Rectal smooth muscle tissue (tissue), 1 donor: Measurements from ENCODE around the gene C2CD3.
"Not testable (repeated sequence)": the region's sequence is repeated elsewhere in the genome, so short reads cannot be mapped to it uniquely, and the experiment has no call there.

Experiments used
- H3K27ac ChIP-seq: one replicate; pipeline ENCODE4 v1.7.0; 2013; ENCODE audit warnings: low read depth, low read length, inconsistent platforms
- H3K27me3 ChIP-seq: one replicate; pipeline ENCODE4 v1.7.0; 2013; ENCODE audit warnings: low read length; ENCODE audit not compliant: control insufficient read depth, insufficient read depth
- H3K36me3 ChIP-seq: one replicate; pipeline ENCODE4 v1.7.0; 2013; ENCODE audit warnings: low read length; ENCODE audit not compliant: control insufficient read depth, insufficient read depth
- H3K4me1 ChIP-seq: one replicate; pipeline ENCODE4 v1.7.0; 2013; ENCODE audit warnings: low read length; ENCODE audit not compliant: control insufficient read depth, insufficient read depth
- H3K4me3 ChIP-seq: one replicate; pipeline ENCODE4 v1.7.0; 2013; ENCODE audit warnings: low read length
- H3K9ac ChIP-seq: one replicate; pipeline ENCODE4 v1.7.0; 2013; ENCODE audit warnings: low read length

C2CD3 gene

DNA sequence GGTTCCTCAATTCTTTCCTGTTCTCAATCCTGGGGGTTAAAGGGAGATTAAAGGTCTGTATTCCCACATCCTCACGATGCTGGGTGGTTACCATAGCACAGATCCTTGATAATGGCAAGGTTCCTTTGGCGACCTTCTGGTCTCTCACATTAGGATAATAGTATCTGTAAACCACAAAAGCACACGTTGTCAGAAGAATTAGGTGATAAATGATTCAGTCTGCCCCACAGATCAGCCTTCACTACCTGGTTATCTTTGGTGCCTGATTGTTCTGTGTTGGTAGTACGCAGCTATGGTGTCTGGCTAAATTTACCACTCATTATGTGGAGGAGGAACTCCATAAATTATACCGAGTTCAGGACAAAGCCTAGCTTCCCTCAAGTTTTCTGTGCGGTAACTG is 78.4 kb downstream of the C2CD3 start:
- H3K4me1 ChIP-seq = no peaks in the 10 kb centered on the region
- no peak overlapping the region for H3K9ac ChIP-seq
- H3K27ac ChIP-seq = no peak overlapping the region
- no peaks in the 10 kb centered on the region for H3K27me3 ChIP-seq
- no peak overlapping the region for H3K4me3 ChIP-seq
- peaks cover 21% of the 10 kb centered on the region for H3K36me3 ChIP-seq

DNA sequence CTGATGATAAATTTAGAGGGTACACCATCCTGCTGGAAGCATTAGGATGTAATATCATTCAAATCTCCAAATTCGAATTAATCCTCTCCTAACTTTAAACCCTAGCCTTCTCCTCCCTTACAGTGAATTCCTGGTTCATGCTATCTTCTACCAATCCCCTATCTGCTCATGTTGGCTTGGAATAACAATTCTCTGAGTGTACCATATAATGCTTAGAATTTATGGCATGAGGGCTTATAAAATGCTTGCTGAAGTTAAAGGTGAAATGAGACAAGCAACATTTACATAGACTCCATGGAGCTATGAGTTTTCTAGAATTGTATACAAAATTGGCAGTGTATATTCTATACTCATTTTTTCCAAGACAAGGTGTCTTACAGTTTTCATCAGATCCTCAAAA is 79.3 kb downstream of the C2CD3 start:
- peaks cover 21% of the 10 kb centered on the region for H3K36me3 ChIP-seq
- H3K27me3 ChIP-seq = no peaks in the 10 kb centered on the region
- H3K9ac ChIP-seq = no peak overlapping the region
- H3K4me3 ChIP-seq = no peak overlapping the region
- no peak overlapping the region for H3K27ac ChIP-seq
- no peaks in the 10 kb centered on the region for H3K4me1 ChIP-seq

DNA sequence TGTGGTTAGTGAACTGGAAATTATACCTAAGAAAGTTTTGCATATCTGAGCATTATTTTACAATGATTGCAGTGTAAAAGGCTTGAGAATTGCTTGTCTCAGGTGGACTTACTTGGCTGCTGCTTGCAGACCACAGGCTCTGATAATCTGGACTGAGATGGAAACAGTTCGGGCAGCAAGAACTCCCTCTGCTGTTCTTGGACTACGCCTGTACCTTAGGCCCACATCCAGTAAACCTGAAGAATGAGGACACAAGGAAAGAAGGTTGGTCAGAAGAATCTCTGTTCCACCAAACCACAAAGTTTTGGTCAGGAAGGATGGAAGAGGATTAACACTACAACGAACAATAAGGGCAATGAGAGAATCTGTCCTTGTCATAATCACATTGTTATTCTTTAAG is 80.1 kb downstream of the C2CD3 start:
- Histone ChIP-seq H3K27me3 (no peaks in the 10 kb centered on the region), H3K4me3 (no peak overlapping the region), H3K27ac (no peak overlapping the region), H3K9ac (no peak overlapping the region), H3K4me1 (no peaks in the 10 kb centered on the region), H3K36me3 (peaks cover 24% of the 10 kb centered on the region)

DNA sequence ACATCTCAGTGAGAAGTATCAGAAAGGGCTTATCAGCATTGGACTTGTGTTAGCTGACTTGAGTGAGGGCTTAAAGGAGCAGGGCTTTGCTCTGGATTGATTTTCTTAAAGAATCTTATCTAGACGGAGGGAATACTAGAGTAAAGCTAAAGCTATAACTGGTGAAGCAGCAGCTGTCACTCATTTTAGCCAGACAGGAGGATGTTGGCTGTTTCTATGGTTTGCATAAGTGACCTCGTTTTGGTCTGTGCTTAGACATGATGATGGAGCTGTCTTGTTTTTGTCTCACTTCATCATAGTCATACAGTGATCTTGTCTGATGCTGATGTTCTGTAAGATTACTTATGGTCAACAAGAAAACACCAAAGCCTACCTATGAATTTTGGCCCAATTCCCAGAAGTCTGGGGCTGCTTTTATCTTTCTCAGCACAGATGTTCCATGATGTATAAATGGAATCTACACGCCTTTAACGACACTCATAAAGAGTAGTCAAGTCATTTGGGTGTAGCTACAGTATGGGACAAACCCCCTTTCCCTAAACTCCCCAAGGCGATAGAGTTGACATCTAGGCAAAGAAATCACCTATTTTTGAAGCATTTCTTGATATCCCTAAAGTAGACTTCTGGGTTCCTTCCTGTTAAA is 84.4 kb downstream of the C2CD3 start:
- peaks cover 16% of the 10 kb centered on the region for H3K36me3 ChIP-seq
- H3K4me3 ChIP-seq = no peak overlapping the region
- no peaks in the 10 kb centered on the region for H3K4me1 ChIP-seq
- no peaks in the 10 kb centered on the region for H3K27me3 ChIP-seq
- no peak overlapping the region for H3K27ac ChIP-seq
- H3K9ac ChIP-seq = no peak overlapping the region

DNA sequence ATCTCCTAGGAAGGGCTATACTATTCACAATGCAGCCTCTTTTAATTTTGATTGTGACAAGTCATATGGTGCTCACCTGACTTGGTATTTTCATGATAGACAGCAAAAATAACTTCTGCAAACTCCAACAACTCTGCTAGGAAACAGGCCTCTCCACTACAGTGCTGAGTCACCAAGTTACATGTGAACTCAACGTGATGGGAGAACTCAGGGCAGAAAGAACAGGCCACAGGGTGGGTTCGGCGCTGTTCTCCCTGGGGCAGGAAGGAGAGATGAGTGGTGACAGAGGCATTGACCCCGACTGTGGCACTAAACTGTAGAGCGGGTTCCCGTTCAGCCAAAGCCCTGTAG is 85.3 kb downstream of the C2CD3 start:
- H3K4me3 ChIP-seq = no peak overlapping the region
- no peaks in the 10 kb centered on the region for H3K4me1 ChIP-seq
- H3K9ac ChIP-seq = no peak overlapping the region
- no peak overlapping the region for H3K27ac ChIP-seq
- H3K27me3 ChIP-seq = no peaks in the 10 kb centered on the region
- peaks cover 16% of the 10 kb centered on the region for H3K36me3 ChIP-seq

DNA sequence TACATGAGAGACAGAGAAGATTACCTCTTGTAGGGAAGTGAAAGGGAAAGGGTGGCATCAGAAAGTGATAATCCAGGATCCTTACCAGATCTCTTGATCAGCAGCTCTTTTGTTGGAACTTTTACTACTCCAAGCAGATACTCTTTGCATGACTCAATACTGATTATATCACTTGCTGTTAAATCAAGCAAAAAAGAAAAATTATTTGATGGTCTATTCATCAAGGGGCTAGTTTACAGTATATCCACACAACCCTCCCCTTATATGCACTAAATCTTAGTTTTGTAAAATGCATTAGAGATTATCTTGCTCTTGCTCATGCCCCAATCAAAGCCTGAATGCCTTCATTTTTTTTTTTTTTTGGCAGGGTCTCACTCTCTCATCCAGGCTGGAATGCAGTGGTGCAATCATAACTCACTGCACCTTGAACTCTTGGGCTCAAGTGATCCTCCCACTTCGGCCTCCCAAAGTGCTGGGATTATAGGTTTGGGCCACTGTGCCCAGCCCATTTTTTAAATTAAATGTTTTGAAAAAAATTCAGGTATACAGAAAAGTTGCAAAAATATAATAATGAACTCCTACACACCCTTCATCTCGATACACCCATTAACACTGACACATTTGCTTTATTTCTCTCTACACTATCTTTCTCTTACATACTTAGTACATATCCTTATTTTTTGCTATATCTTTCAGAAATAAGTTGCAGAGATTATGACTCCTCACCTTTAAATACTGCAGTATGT is 85.8 kb downstream of the C2CD3 start:
- H3K9ac ChIP-seq = no peak overlapping the region
- peaks cover 12% of the 10 kb centered on the region for H3K36me3 ChIP-seq
- no peak overlapping the region for H3K4me3 ChIP-seq
- no peaks in the 10 kb centered on the region for H3K27me3 ChIP-seq
- H3K4me1 ChIP-seq = no peaks in the 10 kb centered on the region
- no peak overlapping the region for H3K27ac ChIP-seq

DNA sequence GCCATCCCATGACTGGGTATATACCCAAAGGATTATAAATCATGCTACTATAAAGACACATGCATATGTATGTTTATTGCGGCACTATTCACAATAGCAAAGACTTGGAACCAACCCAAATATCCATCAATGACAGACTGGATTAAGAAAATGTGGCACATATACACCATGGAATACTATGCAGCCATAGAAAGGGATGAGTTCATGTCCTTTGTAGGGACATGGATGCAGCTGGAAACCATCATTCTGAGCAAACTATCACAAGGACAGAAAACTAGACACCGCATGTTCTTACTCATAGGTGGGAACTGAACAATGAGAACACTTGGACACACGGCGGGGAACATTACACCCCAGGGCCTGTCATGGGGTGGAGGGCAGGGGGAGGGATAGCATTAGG is 86.9 kb downstream of the C2CD3 start:
- H3K4me1 ChIP-seq, H3K27me3 ChIP-seq, H3K4me3 ChIP-seq, H3K9ac ChIP-seq, H3K27ac ChIP-seq, H3K36me3 ChIP-seq: not testable (repeated sequence)

DNA sequence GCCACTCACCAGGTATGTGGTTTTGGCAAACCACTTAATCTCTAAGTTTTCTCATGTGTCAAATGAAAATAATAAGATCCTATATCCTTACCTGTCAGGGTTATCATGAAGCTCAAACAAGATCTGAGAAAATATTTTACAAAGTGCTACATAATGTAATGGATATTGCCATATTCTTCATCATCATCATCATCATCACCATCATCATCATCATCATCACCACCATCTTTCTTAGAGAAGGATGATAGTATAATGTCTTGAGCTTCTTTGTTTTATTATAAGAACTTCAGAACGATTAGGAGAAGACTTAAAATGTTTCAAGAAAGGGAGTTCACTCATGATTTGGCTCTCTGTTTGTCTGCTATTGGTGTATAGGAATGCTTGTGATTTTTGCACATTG is 89.4 kb downstream of the C2CD3 start:
- Histone ChIP-seq H3K4me1 (no peaks in the 10 kb centered on the region), H3K27ac (no peak overlapping the region), H3K36me3 (peaks cover 3% of the 10 kb centered on the region), H3K4me3 (no peak overlapping the region), H3K9ac (no peak overlapping the region), H3K27me3 (no peaks in the 10 kb centered on the region)

DNA sequence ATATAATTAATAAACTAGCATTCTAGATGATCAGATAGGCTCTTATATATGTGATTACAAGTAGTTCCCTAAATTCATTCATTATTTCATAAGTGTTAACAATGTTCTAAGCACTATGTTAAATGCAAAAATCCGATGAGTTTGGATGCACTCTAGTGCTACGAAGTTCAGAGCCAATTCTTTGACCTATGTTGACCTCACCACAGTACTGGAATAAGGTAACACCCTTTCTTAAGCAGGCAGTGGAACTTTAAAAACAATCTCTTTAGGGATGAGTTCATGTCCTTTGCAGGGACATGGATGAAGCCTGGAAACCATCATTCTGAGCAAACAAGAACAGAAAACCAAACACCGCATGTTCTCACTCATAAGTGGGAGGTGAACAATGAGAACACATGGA is 93.6 kb downstream of the C2CD3 start:
- Histone ChIP-seq H3K27me3 (no peaks in the 10 kb centered on the region), H3K27ac (no peak overlapping the region), H3K9ac (no peak overlapping the region), H3K4me1 (no peaks in the 10 kb centered on the region), H3K4me3 (no peak overlapping the region), H3K36me3 (peaks cover 10% of the 10 kb centered on the region)

DNA sequence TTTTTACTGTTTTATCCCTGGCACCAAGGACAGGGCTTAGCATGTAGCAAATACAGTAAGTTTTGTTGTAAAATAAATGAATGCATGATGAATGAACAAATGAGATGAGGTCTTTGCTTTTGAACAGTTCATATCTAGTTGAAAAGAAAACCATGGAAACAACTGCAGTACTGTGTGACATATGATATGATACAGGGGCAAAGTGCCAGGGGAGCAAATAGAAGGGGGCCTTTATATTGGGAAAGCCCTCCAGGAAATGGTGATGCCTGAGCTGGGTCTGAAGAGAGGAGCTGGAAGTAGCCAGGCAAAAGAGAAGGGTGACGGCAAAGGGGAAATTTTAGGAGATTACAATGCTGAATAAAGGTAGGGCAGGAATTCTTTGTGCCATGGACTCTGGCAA is 98.1 kb downstream of the C2CD3 start:
- Histone ChIP-seq H3K27ac (no peak overlapping the region), H3K4me1 (no peaks in the 10 kb centered on the region), H3K9ac (no peak overlapping the region), H3K27me3 (no peaks in the 10 kb centered on the region), H3K4me3 (no peak overlapping the region), H3K36me3 (peaks cover 10% of the 10 kb centered on the region)

DNA sequence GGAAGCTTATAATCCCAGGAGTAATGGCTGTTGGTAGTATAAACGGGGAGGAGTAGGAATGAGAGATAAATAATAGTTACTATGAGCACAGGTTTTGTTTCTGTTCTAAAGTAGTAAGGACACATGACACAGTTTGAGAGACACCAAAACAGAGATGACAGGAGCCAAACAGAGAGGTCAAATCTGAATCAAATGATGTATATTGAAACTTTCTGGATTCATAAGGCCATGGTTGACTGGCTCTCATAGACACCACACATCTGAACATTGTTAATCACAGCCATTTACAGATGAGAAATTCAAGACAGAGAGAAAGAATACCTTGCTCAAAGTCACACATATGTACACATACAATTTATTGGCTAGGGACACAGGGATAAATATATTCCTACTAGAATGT is 98.5 kb downstream of the C2CD3 start:
- H3K27ac ChIP-seq = no peak overlapping the region
- no peak overlapping the region for H3K4me3 ChIP-seq
- H3K36me3 ChIP-seq = peaks cover 10% of the 10 kb centered on the region
- no peaks in the 10 kb centered on the region for H3K4me1 ChIP-seq
- no peak overlapping the region for H3K9ac ChIP-seq
- H3K27me3 ChIP-seq = no peaks in the 10 kb centered on the region

DNA sequence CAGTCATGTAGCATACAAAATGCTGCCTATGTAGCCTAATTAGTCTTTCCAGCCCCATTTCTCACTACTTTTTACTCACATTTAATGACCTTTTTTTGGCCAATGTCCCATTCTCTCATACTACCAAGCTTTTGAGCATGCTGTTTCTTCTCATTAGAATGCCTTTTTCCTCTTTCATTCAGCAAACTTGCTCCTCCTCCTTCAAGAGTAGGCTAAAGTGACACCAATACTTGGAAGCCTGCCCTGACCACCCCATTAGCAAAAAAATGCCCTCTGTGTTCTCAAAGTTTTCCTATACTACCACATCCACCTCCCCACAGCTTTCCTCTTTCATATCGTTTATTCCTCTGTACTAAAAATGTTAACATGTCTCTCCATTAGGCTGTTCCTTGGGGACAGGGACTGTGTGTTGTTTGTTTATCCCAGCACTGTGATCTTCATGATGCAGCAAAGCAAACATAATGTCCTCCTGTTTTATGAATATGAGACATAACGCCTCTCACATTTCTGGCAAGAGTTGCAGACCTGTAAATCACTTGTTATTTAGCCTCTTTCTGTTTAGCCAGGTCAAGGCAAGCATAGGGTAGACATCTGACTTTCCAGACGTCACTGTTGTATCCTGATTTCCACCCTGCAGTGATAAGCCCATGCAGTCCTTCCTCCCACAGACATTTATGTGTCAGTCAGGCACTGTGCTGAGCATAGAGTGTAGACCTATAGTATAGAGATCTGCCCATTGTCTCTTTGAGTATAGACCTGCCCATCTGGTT is 99.9 kb downstream of the C2CD3 start:
- H3K9ac ChIP-seq = no peak overlapping the region
- H3K4me3 ChIP-seq = no peak overlapping the region
- no peak overlapping the region for H3K27ac ChIP-seq
- H3K36me3 ChIP-seq = peaks cover 10% of the 10 kb centered on the region
- H3K4me1 ChIP-seq = no peaks in the 10 kb centered on the region
- H3K27me3 ChIP-seq = no peaks in the 10 kb centered on the region
